ENCODE measurements around the gene RTF1.

RTF1 gene

GRCh38 chr15:41490355-41490754 lies 73.5 kb downstream of the RTF1 start:
- no peak for FAIRE-seq

GRCh38 chr15:41491889-41492288 lies 75.0 kb downstream of the RTF1 start:
- no peak for FAIRE-seq

GRCh38 chr15:41492597-41493204 lies 75.8 kb downstream of the RTF1 start:
- FAIRE-seq, result no peak

- FAIRE-seq, result no peak
These were observed 76.5 kb downstream of the RTF1 start, which contains the start of gene ITPKA for GRCh38 chr15:41493205-41493901. ITPKA (plus strand) TSS chr15:41493874; CDS start chr15:41493928, 54 bp downstream.

- no peak for FAIRE-seq
These were observed 77.0 kb downstream of the RTF1 start for GRCh38 chr15:41493902-41494189.

GRCh38 chr15:41494190-41494921 lies 77.5 kb downstream of the RTF1 start:
- FAIRE-seq, result no peak

GRCh38 chr15:41494922-41495735 lies 78.2 kb downstream of the RTF1 start:
- FAIRE-seq, result no peak

- no peak for FAIRE-seq
These were observed 79.1 kb downstream of the RTF1 start for GRCh38 chr15:41495736-41496599.

- FAIRE-seq, result no peak
These were observed 81.8 kb downstream of the RTF1 start for GRCh38 chr15:41498657-41499056.

- no peak for FAIRE-seq
These were observed 82.4 kb downstream of the RTF1 start for GRCh38 chr15:41499109-41499851.

- no peak for FAIRE-seq
These were observed 84.5 kb downstream of the RTF1 start for GRCh38 chr15:41501191-41501917.

- FAIRE-seq, result no peak
These were observed 85.3 kb downstream of the RTF1 start for GRCh38 chr15:41501931-41502794.

- no peak for FAIRE-seq
These were observed 86.1 kb downstream of the RTF1 start for GRCh38 chr15:41502795-41503668.

GRCh38 chr15:41503669-41504010 lies 86.7 kb downstream of the RTF1 start:
- FAIRE-seq, result no peak

GRCh38 chr15:41504751-41505492 lies 88.0 kb downstream of the RTF1 start:
- no peak for FAIRE-seq

- no peak for FAIRE-seq
These were observed 88.9 kb downstream of the RTF1 start for GRCh38 chr15:41505776-41506175.

- FAIRE-seq, result no peak
These were observed 90.0 kb downstream of the RTF1 start for GRCh38 chr15:41506796-41507341.

- no peak for FAIRE-seq
These were observed 91.0 kb downstream of the RTF1 start for GRCh38 chr15:41507820-41508290.

Data from A204.1 (cell line).